Measurements from ENCODE around the gene KRTAP10-10.

DNA sequence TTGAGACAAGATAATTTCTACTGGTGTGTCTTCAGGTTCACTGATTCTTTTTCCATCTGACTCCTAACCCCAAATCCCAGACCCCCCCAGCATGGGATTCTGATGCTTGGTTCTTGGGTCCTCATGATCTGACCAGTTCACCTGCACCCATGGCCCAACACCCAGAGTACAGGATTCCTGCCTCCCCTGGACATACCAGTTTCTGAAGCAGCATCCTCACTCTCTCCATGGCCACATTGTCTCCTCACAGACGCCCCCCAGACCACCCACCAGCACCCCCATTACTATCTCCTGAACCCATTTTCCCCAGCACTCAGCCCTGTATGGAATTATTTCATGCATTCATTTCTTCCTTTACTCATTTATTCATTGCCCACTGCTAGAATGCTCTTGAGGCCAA is 19.7 kb downstream of the KRTAP10-10 start:
- TF ChIP-seq GATA3 (IDR thresholded peaks at IDR 0.05; ENCODE audit: low read depth, low read length): no peak
- no peak for TF ChIP-seq GATA2 (IDR thresholded peaks at IDR 0.05; ENCODE audit: low read depth, low read length)

All from SH-SY5Y (cell line).